ENCODE results near the gene SSH3.

The SSH3 gene

GRCh38 chr11:67298786-67299185, 4.5 kb upstream of the SSH3 start:
- DNase-seq, result no peak

GRCh38 chr11:67299471-67300191, 3.7 kb upstream of the SSH3 start:
- DNase-seq, result no peak

- DNase-seq, result no peak
Observed at GRCh38 chr11:67300256-67300755, 3.0 kb upstream of the SSH3 start.

- no peak for DNase-seq
Observed at GRCh38 chr11:67300756-67301312, 2.5 kb upstream of the SSH3 start.

- no peak for DNase-seq
Observed at GRCh38 chr11:67301313-67301921, 1.9 kb upstream of the SSH3 start.

GRCh38 chr11:67301951-67302516, 1.3 kb upstream of the SSH3 start:
- no peak for DNase-seq

- DNase-seq, result no peak
Observed at GRCh38 chr11:67302571-67303131, 679 bp upstream of the SSH3 start.

- DNase-seq, result no peak
Observed at GRCh38 chr11:67303835-67304411, 593 bp downstream of the SSH3 start.

GRCh38 chr11:67304511-67305113, 1.3 kb downstream of the SSH3 start:
- no peak for DNase-seq

- no peak for DNase-seq
Observed at GRCh38 chr11:67306769-67307544, 3.6 kb downstream of the SSH3 start.

- no peak for DNase-seq
Observed at GRCh38 chr11:67307545-67308001, 4.2 kb downstream of the SSH3 start.

GRCh38 chr11:67308031-67308866, 4.9 kb downstream of the SSH3 start:
- DNase-seq, result no peak

GRCh38 chr11:67309166-67309565, 5.8 kb downstream of the SSH3 start:
- no peak for DNase-seq

GRCh38 chr11:67309661-67310061, 6.3 kb downstream of the SSH3 start:
- no peak for DNase-seq

GRCh38 chr11:67310246-67311050, 7.1 kb downstream of the SSH3 start:
- no peak for DNase-seq

GRCh38 chr11:67311051-67311555, 7.8 kb downstream of the SSH3 start:
- DNase-seq, result no peak

GRCh38 chr11:67311556-67312082, 8.3 kb downstream of the SSH3 start:
- no peak for DNase-seq

- no peak for DNase-seq
Observed at GRCh38 chr11:67312187-67313021, 9.1 kb downstream of the SSH3 start.
